Smooth muscle cell (in vitro differentiated cells): ENCODE data around the gene FTL. TPM values are rescaled to one million over a fixed set of nuclear protein-coding genes. Genes with fewer than 3 reads are reported as not detected.

Experiments used
- DNase-seq: peaks from one replicate; lab custom pipeline; 2025; ENCODE audit not compliant: unreplicated experiment; lab: John Stamatoyannopoulos, UW
- H2AFZ ChIP-seq: fragments of 200-600 bp; sonication (generic); 2 replicates; pipeline ENCODE4 v1.6.0; 2016; ENCODE audit warnings: antibody characterized with exemption, low read depth, mild to moderate bottlenecking
- H3F3A ChIP-seq: fragments of 200-600 bp; sonication (generic); 2 replicates; pipeline ENCODE4 v1.6.0; 2017; ENCODE audit warnings: antibody characterized with exemption, low read depth
- H3K27ac ChIP-seq: fragments of 200-600 bp; sonication (generic); 2 replicates; pipeline ENCODE4 v1.5.1; 2016; ENCODE audit warnings: low read depth, mild to moderate bottlenecking
- H3K27me3 ChIP-seq: fragments of 200-600 bp; sonication (generic); 2 replicates; pipeline ENCODE4 v1.6.1; 2016; ENCODE audit warnings: low read depth, mild to moderate bottlenecking
- H3K36me3 ChIP-seq: fragments of 200-600 bp; sonication (generic); 2 replicates; pipeline ENCODE4 v1.5.1; 2016; ENCODE audit warnings: low read depth
- H3K4me1 ChIP-seq: fragments of 200-600 bp; sonication (generic); 2 replicates; pipeline ENCODE4 v1.5.1; 2016; ENCODE audit warnings: low read depth
- H3K4me2 ChIP-seq: fragments of 200-600 bp; sonication (generic); 2 replicates; pipeline ENCODE4 v1.6.0; 2016; ENCODE audit warnings: mild to moderate bottlenecking
- H3K4me3 ChIP-seq: fragments of 200-600 bp; sonication (generic); 2 replicates; pipeline ENCODE4 v1.5.1; 2016; ENCODE audit warnings: mild to moderate bottlenecking
- H3K79me2 ChIP-seq: fragments of 200-600 bp; sonication (generic); 2 replicates; pipeline ENCODE4 v1.6.0; 2016; ENCODE audit warnings: low read depth, mild to moderate bottlenecking
- H3K9ac ChIP-seq: fragments of 200-600 bp; sonication (generic); 2 replicates; pipeline ENCODE4 v1.6.0; 2016; ENCODE audit warnings: low read depth
- H3K9me3 ChIP-seq: fragments of 200-600 bp; sonication (generic); replicated peaks from 2 replicates; pipeline ENCODE4 v1.5.1; 2016; ENCODE audit warnings: low read depth
- H4K20me1 ChIP-seq: fragments of 200-600 bp; sonication (generic); 2 replicates; pipeline ENCODE4 v1.6.0; 2016; ENCODE audit warnings: low read depth
- CTCF ChIP-seq: fragments of 200-600 bp; sonication (generic); IDR thresholded peaks from 2 replicates; pipeline ENCODE4 v1.5.1; 2017; ENCODE audit warnings: borderline replicate concordance, mild to moderate bottlenecking, antibody characterized with exemption; ENCODE audit not compliant: insufficient read depth, poor library complexity, severe bottlenecking
- WGBS: methylation state at CpG from one replicate; pipeline ENCODE4 v1.1.7; 2016; ENCODE audit warnings: low lambda C conversion rate; 5-methylcytosine and 5-hydroxymethylcytosine counted together
- polyA plus RNA-seq: library from polyadenylated mRNA; unstranded; fragments of >200 nt; fragmentation: Nextera tagmentation; extraction: Ambion mirVana; gene quantifications from 2 replicates; pipeline ENCODE4 v1.2.1, GENCODE V29; 2016
- total RNA-seq: library from RNA; depleted of rRNA; stranded (reverse); fragments of >200 nt; gene quantifications from 2 replicates; pipeline ENCODE4 v1.2.3, GENCODE V29; 2014

Gene FTL
- total and polyA plus RNA-seq, 2 experiments from 2014 or later = 5,904 to 12,053 TPM

- Histone ChIP-seq H3K79me2 (peaks cover 9% of the 10 kb centered on the region), H3K4me2 (no peak overlapping the region), H3K9ac (no peak overlapping the region), H4K20me1 (peaks cover 48% of the 10 kb centered on the region), H3K4me1 (peaks cover 8% of the 10 kb centered on the region), H3K36me3 (no peaks in the 10 kb centered on the region), H3K27me3 (no peaks in the 10 kb centered on the region), H3K9me3 (no peaks in the 10 kb centered on the region), H3F3A (peaks cover 33% of the 10 kb centered on the region), H2AFZ (no peak overlapping the region), H3K4me3 (no peak overlapping the region), H3K27ac (no peak overlapping the region)
- TF ChIP-seq CTCF = peak; percentile 90
- peak; percentile 60 for DNase-seq
- whole genome bisulfite sequencing = 26% methylated on average over 19 of the region's 19 CpGs
Measured at GRCh38 chr19:48970923-48971395, 5.8 kb downstream of the FTL start.

GRCh38 chr19:48975947-48976847, 11.1 kb downstream of the FTL start:
- H3F3A ChIP-seq = peaks cover 17% of the 10 kb centered on the region
- no peak overlapping the region for H3K9ac ChIP-seq
- H3K9me3 ChIP-seq = no peaks in the 10 kb centered on the region
- no peak for TF ChIP-seq CTCF
- no peaks in the 10 kb centered on the region for H3K79me2 ChIP-seq
- 91% methylated on average over 13 of the region's 13 CpGs for WGBS
- H3K36me3 ChIP-seq = no peaks in the 10 kb centered on the region
- H3K27ac ChIP-seq = no peak overlapping the region
- H3K4me1 ChIP-seq = no peaks in the 10 kb centered on the region
- H3K4me3 ChIP-seq = no peak overlapping the region
- no peaks in the 10 kb centered on the region for H3K27me3 ChIP-seq
- H4K20me1 ChIP-seq = peaks cover 15% of the 10 kb centered on the region
- no peak for DNase-seq
- H2AFZ ChIP-seq = no peak overlapping the region
- no peak overlapping the region for H3K4me2 ChIP-seq

- WGBS = 95% methylated on average over 2 of the region's 2 CpGs
- no peaks in the 10 kb centered on the region for H3K36me3 ChIP-seq
Measured at GRCh38 chr19:48977061-48977460, 12.0 kb downstream of the FTL start.

More at GRCh38 chr19:48977061-48977460, 12.0 kb downstream of the FTL start:
- Histone ChIP-seq H3K79me2 (no peaks in the 10 kb centered on the region), H3K4me2 (no peak overlapping the region), H2AFZ (no peak overlapping the region), H3K27ac (no peak overlapping the region), H3K27me3 (no peaks in the 10 kb centered on the region), H3K4me1 (no peaks in the 10 kb centered on the region), H3K4me3 (no peak overlapping the region), H3F3A (peaks cover 10% of the 10 kb centered on the region), H3K9ac (no peak overlapping the region), H3K9me3 (no peaks in the 10 kb centered on the region), H4K20me1 (peaks cover 7% of the 10 kb centered on the region)
- DNase-seq = no peak
- no peak for TF ChIP-seq CTCF
